SK-N-SH (cell line): ENCODE results near the gene LRRIQ3.

Source experiments
- CHD2 ChIP-seq: fragments of 150-350 bp; IDR thresholded peaks from 2 replicates; pipeline ENCODE4 v1.6.1; 2018; ENCODE audit warnings: low read length; ENCODE audit not compliant: partially characterized antibody
- CTCF ChIP-seq: fragments of 200-600 bp; sonication (generic); IDR thresholded peaks from 2 replicates; pipeline ENCODE4 v1.6.1; 2017; ENCODE audit warnings: antibody characterized with exemption, mild to moderate bottlenecking, moderate library complexity
- EP300 ChIP-seq, 2 experiments: IDR thresholded peaks; 2 replicates each; pipeline versions ENCODE4 v1.4.0 to v1.6.1; 2012; ENCODE audit warnings: borderline replicate concordance in 1 of 2, low read depth in 1 of 2, low read length in 1 of 2
- GABPA ChIP-seq: IDR thresholded peaks from 2 replicates; pipeline ENCODE4 v1.4.0; 2012; ENCODE audit warnings: low read depth, mild to moderate bottlenecking
- GATA2 ChIP-seq: sonication (generic); formaldehyde crosslinking; IDR thresholded peaks from 2 replicates; pipeline ENCODE4 v1.5.0; 2020; ENCODE audit warnings: mild to moderate bottlenecking, missing genetic modification reagents
- NFIC ChIP-seq: IDR thresholded peaks from 2 replicates; pipeline ENCODE4 v1.4.0; 2012; ENCODE audit warnings: borderline replicate concordance
- POLR2AphosphoS5 ChIP-seq: IDR thresholded peaks from 2 replicates; pipeline ENCODE4 v1.6.1; 2012; ENCODE audit warnings: low read depth, low read length
- REST ChIP-seq: IDR thresholded peaks from 2 replicates; pipeline ENCODE4 v1.6.1; 2012; ENCODE audit warnings: mild to moderate bottlenecking, low read depth, low read length, moderate library complexity
- TCF12 ChIP-seq: IDR thresholded peaks from 2 replicates; pipeline ENCODE4 v1.4.0; 2012
- YY1 ChIP-seq: IDR thresholded peaks from 2 replicates; pipeline ENCODE4 v1.4.0; 2012; ENCODE audit warnings: low read depth, mild to moderate bottlenecking
- ZBTB33 ChIP-seq: IDR thresholded peaks from 2 replicates; pipeline ENCODE4 v1.4.0; 2012; ENCODE audit warnings: low read depth, borderline replicate concordance

- TF ChIP-seq NFIC, result no peak
- TF ChIP-seq CHD2, result no peak
- TF ChIP-seq CTCF, result no peak
- no peak for TF ChIP-seq YY1
- no peak for TF ChIP-seq POLR2AphosphoS5
- no peak for TF ChIP-seq REST
- TF ChIP-seq GABPA, result no peak
- TF ChIP-seq ZBTB33, result no peak
- TF ChIP-seq GATA2, result no peak
- TF ChIP-seq EP300 (IDR thresholded peaks at IDR 0.05; ENCODE audit: borderline replicate concordance in 1 of 2, low read depth in 1 of 2, low read length in 1 of 2), result no peak
- TF ChIP-seq TCF12, result no peak
These were observed 17.5 kb downstream of the LRRIQ3 start for GRCh38 chr1:74180490-74180889.
